AG04450 (cell line): ENCODE measurements around the gene RFFL. TPM values are rescaled to one million over a fixed set of nuclear protein-coding genes. Genes with fewer than 3 reads are reported as not detected.

ENCODE experiments used
- CTCF ChIA-PET: fragments of 300-600, 350-600 bp; formaldehyde crosslinking; extraction: SDS; loops from one replicate; lab custom pipeline; 2022; ENCODE audit warnings: antibody characterized with exemption, inconsistent platforms; lab: Charles Lee
- POLR2A ChIA-PET: fragments of 350-600 bp; formaldehyde crosslinking; extraction: SDS; loops from one replicate; lab custom pipeline; 2021; ENCODE audit warnings: antibody characterized with exemption, inconsistent platforms; lab: Yijun Ruan, JAX
- DNase-seq: peaks from one replicate; pipeline ENCODE4 v3.0.0-alpha.2; 2011; ENCODE audit warnings: low read depth, low spot score
- H3K27ac ChIP-seq: one replicate; pipeline ENCODE4 v1.5.1; 2012; ENCODE audit warnings: low read depth, low read length, control low read depth
- H3K27me3 ChIP-seq: one replicate; pipeline ENCODE4 v1.6.0; 2012; ENCODE audit warnings: low read length; ENCODE audit not compliant: control insufficient read depth, insufficient read depth
- H3K4me3 ChIP-seq: 2 replicates; pipeline ENCODE4 v1.5.1; 2011; ENCODE audit warnings: mild to moderate bottlenecking, low read depth, low read length, control low read depth
- H3K9me3 ChIP-seq: 2 replicates; pipeline ENCODE4 v1.5.1; 2012; ENCODE audit warnings: low read length; ENCODE audit not compliant: control insufficient read depth, insufficient read depth
- CTCF ChIP-seq: IDR thresholded peaks from 2 replicates; pipeline ENCODE4 v1.5.1; 2011; ENCODE audit warnings: low read depth, low read length, control low read depth, inconsistent platforms
- polyA plus RNA-seq: library from polyadenylated mRNA; depleted of rRNA; stranded (reverse); fragments of >200 nt; gene quantifications from 2 replicates; pipeline ENCODE4 v1.2.3, GENCODE V29; 2011

RFFL gene
- polyA plus RNA-seq, 1 experiment, result 11.0 TPM

- ChIA-PET POLR2A (no interaction called here), CTCF (interaction anchor here (0.7 to 1.2 kb wide), 2 partner anchors 61 to 88 kb away, joined by 4 read pairs; no protein-coding TSS in a partner anchor)
- TF ChIP-seq CTCF, result no peak
- Histone ChIP-seq H3K27me3 (no peaks in the 10 kb centered on the region), H3K27ac (no peak overlapping the region), H3K4me3 (no peak overlapping the region), H3K9me3 (no peaks in the 10 kb centered on the region)
- DNase-seq, result no peak
Measured at GRCh38 chr17:35086931-35087573, 23.5 kb upstream of the RFFL start.

GRCh38 chr17:35086164-35086563 is 22.7 kb upstream of the RFFL start:
- TF ChIP-seq CTCF, result no peak
- ChIA-PET CTCF (interaction anchor here (0.9 to 1.2 kb wide), 2 partner anchors 11 to 87 kb away, joined by 3 to 4 read pairs; no protein-coding TSS in a partner anchor), POLR2A (no interaction called here)
- Histone ChIP-seq H3K4me3 (no peak overlapping the region), H3K27me3 (no peaks in the 10 kb centered on the region), H3K27ac (no peak overlapping the region), H3K9me3 (no peaks in the 10 kb centered on the region)
- no peak for DNase-seq

- Histone ChIP-seq H3K4me3 (no peak overlapping the region), H3K27ac (peak overlapping the region; percentile 11), H3K9me3 (no peaks in the 10 kb centered on the region), H3K27me3 (no peaks in the 10 kb centered on the region)
- POLR2A ChIA-PET, result interaction anchor here (1.2 kb wide), 1 partner anchor 105 kb away, joined by 5 read pairs; the partner anchor contains the start of gene LIG3
- TF ChIP-seq CTCF, result no peak
- CTCF ChIA-PET, result interaction anchor here (1.6 kb wide), 1 partner anchor 20 kb away, joined by 4 read pairs; no protein-coding TSS in a partner anchor
- DNase-seq, result no peak
Measured at GRCh38 chr17:35084987-35085386, 21.5 kb upstream of the RFFL start.

GRCh38 chr17:35083071-35083470 is 19.6 kb upstream of the RFFL start:
- CTCF ChIA-PET, result interaction anchor here (0.9 kb wide), 2 partner anchors 36 to 60 kb away, joined by 4 to 6 read pairs; partner anchors contain the start of gene RAD51D
- TF ChIP-seq CTCF, result no peak
- POLR2A ChIA-PET, result interaction anchor here (1.1 to 1.3 kb wide), 2 partner anchors 102 to 103 kb away, joined by 3 read pairs; no protein-coding TSS in a partner anchor
- Histone ChIP-seq H3K27ac (no peak overlapping the region), H3K27me3 (no peaks in the 10 kb centered on the region), H3K4me3 (no peak overlapping the region), H3K9me3 (no peaks in the 10 kb centered on the region)
- no peak for DNase-seq

GRCh38 chr17:35082073-35082657 is 18.7 kb upstream of the RFFL start:
- no peak for TF ChIP-seq CTCF
- ChIA-PET POLR2A (interaction anchor here (1.3 kb wide), 1 partner anchor 102 kb away, joined by 3 read pairs; no protein-coding TSS in a partner anchor), CTCF (interaction anchor here (0.9 kb wide), 1 partner anchor 60 kb away, joined by 4 read pairs; no protein-coding TSS in a partner anchor)
- Histone ChIP-seq H3K9me3 (no peaks in the 10 kb centered on the region), H3K27ac (no peak overlapping the region), H3K27me3 (no peaks in the 10 kb centered on the region), H3K4me3 (no peak overlapping the region)
- peak; percentile 52 for DNase-seq
